DND-41 (cell line): ENCODE results near the gene ZNF503.

Source experiments
- CTCF ChIP-seq: IDR thresholded peaks from 2 replicates; pipeline ENCODE4 v1.5.1; 2012; ENCODE audit warnings: borderline replicate concordance, low read length, moderate library complexity, mild to moderate bottlenecking; ENCODE audit not compliant: poor library complexity, severe bottlenecking; ENCODE audit errors: extremely low read depth
- EZH2 ChIP-seq: IDR thresholded peaks from 3 replicates; pipeline ENCODE4 v1.6.1; 2012; ENCODE audit warnings: borderline replicate concordance, low read depth, mild to moderate bottlenecking, moderate library complexity, low read length, inconsistent platforms; ENCODE audit not compliant: severe bottlenecking

- no peak for TF ChIP-seq CTCF
- no peak for TF ChIP-seq EZH2
Observed at GRCh38 chr10:75392271-75392670, 9.3 kb downstream of the ZNF503 start.
